ENCODE data around the gene PSMC1. TPM values are rescaled to one million over a fixed set of nuclear protein-coding genes. Genes with fewer than 3 reads are reported as not detected.
"Not testable (repeated sequence)": the region's sequence is repeated elsewhere in the genome, so short reads cannot be mapped to it uniquely, and the experiment has no call there.

PSMC1 gene
- polyA plus RNA-seq, 1 donor from 2014 or later, result 287 TPM

DNA sequence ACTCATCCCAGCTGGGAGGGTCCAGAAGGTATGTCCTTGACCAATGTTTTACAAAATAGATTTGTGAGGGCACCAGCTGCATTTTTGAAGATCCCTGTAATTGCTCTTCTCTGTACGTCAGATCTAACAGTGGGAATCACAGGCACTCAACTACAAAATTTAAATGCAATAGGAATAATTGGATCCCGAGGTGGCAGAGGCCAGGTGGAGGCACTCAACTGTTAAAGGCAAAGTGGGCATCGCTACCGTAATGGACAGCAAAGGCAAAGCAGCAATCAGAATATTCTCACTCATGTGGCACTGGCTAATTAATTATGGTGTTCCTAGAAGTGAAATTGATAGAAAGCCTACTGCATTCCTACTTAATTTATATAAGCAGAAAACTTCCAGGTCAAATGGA lies 27.9 kb upstream of the PSMC1 start:
- H3F3A ChIP-seq (ENCODE audit: insufficient read depth, low read length, poor library complexity, severe bottlenecking), result no peaks in the 10 kb centered on the region
- no peaks in the 10 kb centered on the region for H3K36me3 ChIP-seq (ENCODE audit: insufficient read depth, low read length)
- no peak overlapping the region for H3K4me3 ChIP-seq (ENCODE audit: low read length)
- no peaks in the 10 kb centered on the region for H3K79me2 ChIP-seq (replicated peaks; ENCODE audit: insufficient read depth, low read length)
- H3K27ac ChIP-seq (ENCODE audit: low read length), result no peak overlapping the region
- H2AFZ ChIP-seq (ENCODE audit: low read depth, low read length), result no peak overlapping the region
- H3K9me3 ChIP-seq (ENCODE audit: low read length), result peaks cover under 1% of the 10 kb centered on the region
- TF ChIP-seq, protein P1, sequence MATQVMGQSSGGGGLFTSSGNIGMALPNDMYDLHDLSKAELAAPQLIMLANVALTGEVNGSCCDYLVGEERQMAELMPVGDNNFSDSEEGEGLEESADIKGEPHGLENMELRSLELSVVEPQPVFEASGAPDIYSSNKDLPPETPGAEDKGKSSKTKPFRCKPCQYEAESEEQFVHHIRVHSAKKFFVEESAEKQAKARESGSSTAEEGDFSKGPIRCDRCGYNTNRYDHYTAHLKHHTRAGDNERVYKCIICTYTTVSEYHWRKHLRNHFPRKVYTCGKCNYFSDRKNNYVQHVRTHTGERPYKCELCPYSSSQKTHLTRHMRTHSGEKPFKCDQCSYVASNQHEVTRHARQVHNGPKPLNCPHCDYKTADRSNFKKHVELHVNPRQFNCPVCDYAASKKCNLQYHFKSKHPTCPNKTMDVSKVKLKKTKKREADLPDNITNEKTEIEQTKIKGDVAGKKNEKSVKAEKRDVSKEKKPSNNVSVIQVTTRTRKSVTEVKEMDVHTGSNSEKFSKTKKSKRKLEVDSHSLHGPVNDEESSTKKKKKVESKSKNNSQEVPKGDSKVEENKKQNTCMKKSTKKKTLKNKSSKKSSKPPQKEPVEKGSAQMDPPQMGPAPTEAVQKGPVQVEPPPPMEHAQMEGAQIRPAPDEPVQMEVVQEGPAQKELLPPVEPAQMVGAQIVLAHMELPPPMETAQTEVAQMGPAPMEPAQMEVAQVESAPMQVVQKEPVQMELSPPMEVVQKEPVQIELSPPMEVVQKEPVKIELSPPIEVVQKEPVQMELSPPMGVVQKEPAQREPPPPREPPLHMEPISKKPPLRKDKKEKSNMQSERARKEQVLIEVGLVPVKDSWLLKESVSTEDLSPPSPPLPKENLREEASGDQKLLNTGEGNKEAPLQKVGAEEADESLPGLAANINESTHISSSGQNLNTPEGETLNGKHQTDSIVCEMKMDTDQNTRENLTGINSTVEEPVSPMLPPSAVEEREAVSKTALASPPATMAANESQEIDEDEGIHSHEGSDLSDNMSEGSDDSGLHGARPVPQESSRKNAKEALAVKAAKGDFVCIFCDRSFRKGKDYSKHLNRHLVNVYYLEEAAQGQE (IDR thresholded peaks at IDR 0.05; ENCODE audit: borderline replicate concordance), result no peak
- no peak for TF ChIP-seq TAF1 (IDR thresholded peaks at IDR 0.05; ENCODE audit: low read depth)
- no peak for TF ChIP-seq SMC3 (conservative IDR thresholded peaks at IDR 0.05; ENCODE audit: poor library complexity)
- TF ChIP-seq, protein P2, sequence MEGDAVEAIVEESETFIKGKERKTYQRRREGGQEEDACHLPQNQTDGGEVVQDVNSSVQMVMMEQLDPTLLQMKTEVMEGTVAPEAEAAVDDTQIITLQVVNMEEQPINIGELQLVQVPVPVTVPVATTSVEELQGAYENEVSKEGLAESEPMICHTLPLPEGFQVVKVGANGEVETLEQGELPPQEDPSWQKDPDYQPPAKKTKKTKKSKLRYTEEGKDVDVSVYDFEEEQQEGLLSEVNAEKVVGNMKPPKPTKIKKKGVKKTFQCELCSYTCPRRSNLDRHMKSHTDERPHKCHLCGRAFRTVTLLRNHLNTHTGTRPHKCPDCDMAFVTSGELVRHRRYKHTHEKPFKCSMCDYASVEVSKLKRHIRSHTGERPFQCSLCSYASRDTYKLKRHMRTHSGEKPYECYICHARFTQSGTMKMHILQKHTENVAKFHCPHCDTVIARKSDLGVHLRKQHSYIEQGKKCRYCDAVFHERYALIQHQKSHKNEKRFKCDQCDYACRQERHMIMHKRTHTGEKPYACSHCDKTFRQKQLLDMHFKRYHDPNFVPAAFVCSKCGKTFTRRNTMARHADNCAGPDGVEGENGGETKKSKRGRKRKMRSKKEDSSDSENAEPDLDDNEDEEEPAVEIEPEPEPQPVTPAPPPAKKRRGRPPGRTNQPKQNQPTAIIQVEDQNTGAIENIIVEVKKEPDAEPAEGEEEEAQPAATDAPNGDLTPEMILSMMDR (IDR thresholded peaks at IDR 0.05; ENCODE audit: poor library complexity, severe bottlenecking), result no peak
- TF ChIP-seq MXI1 (conservative IDR thresholded peaks at IDR 0.05; ENCODE audit: poor library complexity, severe bottlenecking), result no peak
- TF ChIP-seq EP300 (conservative IDR thresholded peaks at IDR 0.05; ENCODE audit: poor library complexity, severe bottlenecking), result no peak
- TF ChIP-seq EZH2 (IDR thresholded peaks at IDR 0.05; ENCODE audit: borderline replicate concordance, insufficient read depth, low read length, poor library complexity, severe bottlenecking), result no peak
- no peak for TF ChIP-seq RAD21 (conservative IDR thresholded peaks at IDR 0.05)
- no peak for TF ChIP-seq POLR2AphosphoS5 (IDR thresholded peaks at IDR 0.05)
- no peak overlapping the region for H3K9ac ChIP-seq (ENCODE audit: low read length)
- no peaks in the 10 kb centered on the region for H4K20me1 ChIP-seq (ENCODE audit: insufficient read depth)
- H3K4me2 ChIP-seq (ENCODE audit: low read length), result no peak overlapping the region
- H3K9me2 ChIP-seq (ENCODE audit: insufficient read depth, low read length), result no peaks in the 10 kb centered on the region
- no peaks in the 10 kb centered on the region for H3K27me3 ChIP-seq (ENCODE audit: insufficient read depth, low read depth, low read length)

DNA sequence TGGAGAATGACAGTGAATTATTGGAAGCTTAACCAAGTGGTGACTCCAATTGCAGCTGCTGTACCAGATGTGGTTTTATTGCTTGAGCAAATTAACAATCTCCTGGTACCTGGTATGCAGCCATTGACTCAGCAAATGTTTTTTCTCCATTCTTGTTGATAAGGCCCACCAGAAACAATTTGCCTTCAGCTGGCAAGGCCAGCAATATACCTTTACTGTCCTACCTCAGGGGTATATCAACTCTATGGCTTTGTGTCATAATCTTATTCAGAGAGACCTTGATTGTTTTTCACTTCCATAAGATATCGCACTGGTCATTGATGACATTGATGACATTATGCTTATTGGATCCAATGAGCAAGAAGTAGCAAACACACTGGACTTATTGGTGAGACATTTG lies 26.4 kb upstream of the PSMC1 start:
- H3K4me3 ChIP-seq (ENCODE audit: low read length); H3K36me3 ChIP-seq (ENCODE audit: insufficient read depth, low read length); H4K20me1 ChIP-seq (ENCODE audit: insufficient read depth); H3K9me2 ChIP-seq (ENCODE audit: insufficient read depth, low read length); H3K9me3 ChIP-seq (ENCODE audit: low read length); H3K9ac ChIP-seq (ENCODE audit: low read length); H3K79me2 ChIP-seq (replicated peaks; ENCODE audit: insufficient read depth, low read length); H3F3A ChIP-seq (ENCODE audit: insufficient read depth, low read length, poor library complexity, severe bottlenecking); H3K27me3 ChIP-seq (ENCODE audit: insufficient read depth, low read depth, low read length); H2AFZ ChIP-seq (ENCODE audit: low read depth, low read length); H3K27ac ChIP-seq (ENCODE audit: low read length); H3K4me2 ChIP-seq (ENCODE audit: low read length): not testable (repeated sequence)
